Stimulated activated CD8-positive, alpha-beta memory T cell treated with anti-CD3 and anti-CD28 coated beads, Interleukin-15, amount 100 ng/mL, for 48 hours (primary cell): ENCODE measurements around the gene PSMB11.

Experiments
- DNase-seq, 2 donors: peaks; one replicate each; pipeline ENCODE4 v3.0.0-alpha.2; 2020; ENCODE audit warnings: low read depth in 2 of 2

Gene PSMB11

GRCh38 chr14:23043754-23044153 lies 1.7 kb downstream of the PSMB11 start:
- no peak for DNase-seq

GRCh38 chr14:23044840-23045239 lies 2.8 kb downstream of the PSMB11 start:
- no peak for DNase-seq

DNA sequence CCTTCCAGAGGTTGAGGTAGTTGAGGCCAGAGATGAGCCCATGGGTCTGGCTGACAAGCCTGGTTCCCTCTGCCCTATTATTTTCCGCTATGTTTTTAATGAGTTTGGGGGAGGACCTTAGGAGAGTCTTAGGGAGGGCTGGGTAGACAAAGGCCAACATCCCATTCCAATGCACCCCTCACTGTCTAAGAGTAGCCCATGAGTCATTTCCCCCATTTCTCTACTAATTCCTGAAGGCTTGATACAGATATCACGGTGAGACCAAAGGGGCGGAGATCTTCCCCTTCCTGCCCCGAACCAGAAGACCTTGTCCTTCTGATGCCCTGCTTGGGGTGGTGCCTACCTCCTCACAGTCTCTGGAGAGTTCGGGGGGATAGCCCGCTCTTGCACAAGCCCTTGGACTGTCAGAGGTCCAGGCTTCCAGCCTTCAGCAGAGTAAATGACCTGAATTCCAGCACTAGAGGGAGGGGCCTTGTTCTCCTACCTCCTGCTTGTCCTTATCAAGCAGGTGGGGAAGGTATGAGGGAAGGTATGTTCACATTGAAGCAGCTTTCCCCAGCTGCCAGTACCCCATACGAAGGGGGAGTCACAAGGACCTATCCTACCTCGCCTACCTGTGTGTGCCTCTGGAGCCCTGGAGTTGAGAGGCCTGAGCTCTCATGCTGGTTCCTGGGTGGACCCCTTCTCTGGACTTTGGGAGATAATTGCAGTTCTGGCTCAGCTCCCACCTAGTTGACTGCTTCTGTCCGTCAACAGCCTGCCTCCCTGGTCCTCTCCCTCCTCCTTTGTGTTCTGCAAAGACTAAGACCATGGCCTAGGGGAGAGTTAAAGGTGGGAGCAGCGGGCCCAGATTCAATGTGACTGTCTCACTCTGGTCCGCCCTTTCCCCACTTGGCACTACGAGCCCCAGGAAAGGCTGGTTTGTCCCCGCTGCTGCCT lies 3.7 kb downstream of the PSMB11 start:
- DNase-seq, result no peak

DNA sequence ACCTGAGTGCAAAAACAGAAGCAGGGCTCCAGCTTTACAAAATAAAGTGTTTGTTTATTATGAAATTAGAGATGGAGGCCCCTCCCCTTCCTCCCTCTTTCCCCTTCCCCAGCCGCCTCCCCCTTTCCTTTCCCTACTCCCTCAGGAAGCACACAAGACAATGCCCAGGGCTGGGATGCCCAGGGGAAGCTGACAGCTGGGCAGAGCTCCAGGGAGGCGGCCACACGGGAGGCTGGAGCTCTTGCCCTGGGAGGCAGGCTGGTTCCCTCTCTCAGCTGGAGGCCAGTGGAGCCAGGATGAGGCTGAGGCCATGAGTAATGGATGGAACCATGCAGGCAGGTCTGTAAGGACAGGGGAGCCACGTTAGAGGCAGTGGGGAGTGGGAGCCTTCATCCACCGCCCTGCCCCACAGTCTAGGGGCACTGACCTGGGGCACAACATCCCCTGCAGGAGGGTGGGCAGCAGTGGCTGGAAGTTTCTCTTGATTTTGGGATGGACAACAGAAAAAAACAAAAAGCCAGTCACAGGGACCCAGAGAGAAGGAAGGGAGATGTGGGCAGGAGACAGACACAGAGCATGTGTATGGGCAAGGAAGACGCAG lies 5.1 kb downstream of the PSMB11 start:
- DNase-seq, result no peak

GRCh38 chr14:23047751-23048693 lies 6.0 kb downstream of the PSMB11 start:
- no peak for DNase-seq

GRCh38 chr14:23049011-23049410 lies 7.0 kb downstream of the PSMB11 start:
- no peak for DNase-seq

DNA sequence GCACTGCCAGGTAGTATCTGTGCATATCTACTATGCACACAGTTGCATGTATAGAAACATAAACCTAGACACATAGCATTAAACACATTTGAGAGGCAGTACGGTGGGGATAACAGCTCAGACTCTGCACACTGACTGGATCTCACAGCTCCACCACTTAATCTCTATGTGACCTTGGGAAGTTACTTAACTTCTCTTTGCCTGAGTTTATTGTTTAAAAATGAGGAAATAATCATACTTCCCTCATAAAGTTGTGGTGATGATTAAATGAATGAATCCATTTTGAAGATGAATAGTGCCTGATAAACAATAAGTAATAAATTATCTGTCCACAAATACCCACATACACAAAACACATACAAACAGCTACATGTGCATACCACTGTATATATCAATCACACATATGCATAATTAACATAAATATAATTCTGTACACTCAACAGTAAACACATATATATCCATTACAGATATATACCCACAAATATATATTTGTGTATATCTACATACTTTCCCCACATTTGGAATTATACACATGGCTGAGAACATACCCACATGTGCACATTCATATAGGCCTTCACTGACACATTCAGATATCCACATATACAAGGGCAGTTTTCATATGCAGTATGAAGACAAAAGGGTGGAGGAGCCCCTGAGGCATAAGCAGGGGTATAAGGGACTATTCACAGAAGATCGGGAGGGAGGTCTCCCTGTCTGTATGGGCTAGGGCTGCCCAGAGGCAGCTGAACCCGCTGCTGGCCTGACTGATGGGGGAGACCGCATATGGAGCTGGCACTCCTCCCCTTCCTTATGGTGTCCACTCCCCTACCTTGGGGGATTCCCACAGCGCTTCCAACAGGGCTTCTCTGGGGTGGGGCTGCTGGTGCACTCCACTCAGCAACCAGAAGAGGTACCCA lies 9.4 kb downstream of the PSMB11 start:
- DNase-seq, result no peak

GRCh38 chr14:23052182-23052623 lies 10.2 kb downstream of the PSMB11 start:
- DNase-seq, result no peak

DNA sequence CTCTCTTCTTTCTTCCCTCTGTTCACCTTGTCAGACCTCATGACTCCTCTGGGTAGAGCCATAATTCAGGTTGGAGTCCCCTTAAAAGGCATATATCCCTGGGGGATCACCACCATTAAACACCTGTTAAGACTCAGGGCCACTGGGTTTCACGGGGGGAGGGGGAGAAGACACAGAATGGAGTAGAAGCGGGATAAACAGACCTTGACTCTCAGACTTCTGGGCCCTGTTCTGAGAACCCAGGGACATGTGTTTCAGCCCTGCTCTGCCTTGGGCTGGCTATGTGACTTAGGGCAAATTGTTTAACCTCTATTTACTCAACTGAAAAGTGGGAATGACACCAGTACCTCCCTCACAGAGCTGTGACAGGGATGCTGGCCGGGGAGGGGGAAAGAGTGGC lies 10.7 kb downstream of the PSMB11 start:
- no peak for DNase-seq

DNA sequence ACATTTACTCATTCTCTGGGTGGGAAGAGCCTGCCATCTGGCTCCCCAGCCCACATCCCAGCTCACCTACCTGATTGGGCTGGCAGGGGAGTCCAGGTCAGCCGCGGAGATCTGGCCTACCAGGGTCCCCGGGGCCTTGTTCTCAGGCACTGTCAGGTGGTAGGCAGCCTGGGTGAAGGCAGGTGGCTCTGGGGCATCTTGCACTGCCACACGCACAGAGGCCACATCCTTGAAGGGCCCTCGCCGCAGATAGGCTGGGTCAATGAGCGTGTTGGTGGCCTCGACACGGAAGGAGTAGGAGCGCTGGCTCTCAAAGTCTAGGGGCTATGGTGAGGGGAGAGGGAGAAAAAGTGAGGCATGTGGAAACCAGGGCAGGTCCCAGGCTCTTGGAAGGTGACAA lies 11.4 kb downstream of the PSMB11 start:
- no peak for DNase-seq

GRCh38 chr14:23054000-23054811 lies 12.2 kb downstream of the PSMB11 start:
- DNase-seq, result peak in 1 of 2 donors; percentile 19

GRCh38 chr14:23055147-23055550 lies 13.1 kb downstream of the PSMB11 start:
- DNase-seq, result no peak

DNA sequence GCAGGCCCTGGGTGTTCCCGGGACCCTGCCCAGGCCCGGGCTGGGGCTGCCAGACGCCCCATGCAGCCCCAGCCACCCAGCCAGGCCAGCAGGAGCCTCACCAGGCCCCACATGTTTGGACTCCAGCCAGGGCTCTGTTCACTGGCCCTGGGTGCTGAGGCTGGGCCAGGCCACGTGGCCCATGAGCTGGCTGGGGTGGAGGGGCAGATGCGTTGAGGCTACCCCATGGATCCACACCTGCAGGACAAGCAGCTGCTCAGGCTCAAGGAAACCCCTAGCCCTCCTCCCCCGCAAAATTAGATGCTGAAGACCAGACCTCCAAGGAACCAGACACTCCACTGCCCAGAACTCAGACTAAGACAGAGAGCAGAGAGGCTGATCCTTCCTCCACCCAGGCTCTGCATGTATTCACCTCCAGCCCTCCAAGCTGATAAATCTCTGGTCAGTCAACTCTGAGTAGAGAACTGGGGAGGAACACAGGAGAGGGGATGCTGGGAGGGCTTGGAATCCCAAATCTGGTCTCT lies 13.7 kb downstream of the PSMB11 start:
- DNase-seq, result no peak

- peak; percentile 43 to 49 for DNase-seq
Observed at GRCh38 chr14:23056145-23056955, 14.3 kb downstream of the PSMB11 start.

DNA sequence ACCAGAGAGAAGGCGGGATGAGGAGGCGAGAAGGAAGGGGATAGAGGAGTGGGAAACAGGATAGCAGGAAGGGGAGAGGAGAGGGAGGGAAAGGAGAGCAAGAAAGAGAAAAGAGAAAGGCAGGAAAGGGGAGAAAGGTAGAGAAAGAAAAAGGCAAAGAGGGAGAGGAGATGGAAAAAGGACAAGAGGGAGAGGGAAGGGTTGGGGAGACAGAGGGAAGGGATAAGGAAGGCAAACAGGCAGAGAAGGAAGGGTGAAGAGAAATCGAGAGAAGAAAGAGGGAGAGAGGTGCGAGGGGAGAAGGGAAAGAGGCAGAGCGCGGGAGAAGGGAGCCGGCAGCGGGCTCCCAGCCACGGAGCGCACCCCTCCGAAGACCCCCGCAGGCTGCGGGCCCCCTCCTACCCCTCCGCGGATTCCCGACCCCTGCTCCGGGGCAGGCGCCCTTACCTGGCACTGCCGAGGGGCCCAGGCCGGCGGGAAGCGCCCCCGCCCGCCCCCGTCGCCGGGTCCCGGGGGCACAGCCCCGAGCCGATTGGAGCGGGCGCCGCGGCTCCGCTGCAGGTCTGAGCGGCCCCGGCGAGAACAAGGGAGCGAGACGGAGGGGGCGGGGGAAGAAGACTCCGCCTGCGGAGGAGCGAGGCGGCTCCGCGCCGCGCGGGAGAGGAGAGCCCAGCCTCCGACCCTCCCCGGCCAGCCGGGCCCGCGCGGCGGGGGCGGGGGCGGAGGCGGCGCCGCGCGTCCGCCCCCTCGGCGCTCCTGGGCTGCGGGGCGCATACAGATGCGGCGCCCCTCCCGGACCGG lies 15.1 kb downstream of the PSMB11 start, which contains the start of gene CDH24:
Gene CDH24, minus strand, starts transcription at position 565 of the 801 bp plus-strand sequence. CDS start 1,787 bp downstream, outside the sequence.
- peak; percentile 54 to 60 for DNase-seq

DNA sequence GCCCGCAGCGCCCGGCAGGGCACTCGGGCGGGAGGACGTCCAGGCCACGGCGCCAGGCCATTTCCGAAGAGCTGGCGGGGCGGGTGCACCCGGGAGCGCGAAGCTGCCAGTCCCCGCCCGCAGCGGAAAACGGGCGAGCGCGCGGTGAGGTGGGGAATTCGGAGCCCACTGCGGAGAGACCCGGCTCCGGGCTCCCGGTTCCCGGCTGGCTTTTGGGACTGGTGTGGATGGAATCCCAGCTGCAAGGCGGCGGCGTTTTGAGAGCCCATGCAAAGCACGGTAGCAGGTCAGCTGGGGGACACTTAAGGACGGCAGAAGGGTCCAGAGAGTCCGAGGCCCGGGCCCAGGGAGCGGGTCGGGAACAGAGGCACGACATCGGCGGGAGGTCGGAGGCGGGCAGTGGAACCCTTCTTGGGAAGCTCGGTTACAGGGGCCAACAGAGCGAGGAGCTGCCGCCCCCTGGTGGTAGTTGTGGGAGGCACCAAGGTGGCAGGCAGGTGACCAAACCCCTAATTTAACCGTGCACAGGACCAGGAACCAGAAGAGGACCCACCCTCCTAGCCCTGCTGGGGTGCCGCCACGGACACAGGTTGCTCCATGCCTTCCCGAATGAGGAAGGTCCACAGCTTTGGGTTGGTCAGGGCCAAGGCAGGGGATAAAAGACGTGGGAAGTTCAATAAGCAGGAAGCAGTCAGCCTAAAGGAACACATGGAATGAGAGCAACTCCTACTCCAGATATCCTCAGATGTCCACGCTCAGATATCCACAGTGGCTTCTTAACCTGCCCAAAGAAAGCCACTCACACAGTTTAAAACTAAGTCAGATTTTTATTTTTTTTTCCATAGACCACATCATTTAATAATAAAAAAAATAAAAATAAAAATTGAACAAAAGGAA lies 16.0 kb downstream of the PSMB11 start:
- DNase-seq, result peak; percentile 68 to 77
